Thoracic aorta (tissue), 2 donors: ENCODE data around the gene PFDN2. TPM values are rescaled to one million over a fixed set of nuclear protein-coding genes. Genes with fewer than 3 reads are reported as not detected.

Experiments
- ATAC-seq: fragments of 150-250 bp; one replicate; pipeline ENCODE4 v1.8.0; 2017; ENCODE audit warnings: low read depth; ENCODE audit not compliant: insufficient number of reproducible peaks, low FRiP score
- DNase-seq: peaks from one replicate; pipeline ENCODE4 v3.0.0-alpha.2; 2020; ENCODE audit warnings: low spot score
- H3K27ac ChIP-seq, 2 donors: fragments of 200-600 bp; sonication (generic); 1 replicate in 1 of 2; 2 replicates in 1 of 2; pipeline ENCODE4 v1.5.1; 2016; ENCODE audit warnings: mild to moderate bottlenecking in 2 of 2, moderate library complexity in 2 of 2
- H3K27me3 ChIP-seq: fragments of 200-600 bp; sonication (generic); replicated peaks from 2 replicates; pipeline ENCODE4 v1.6.0; 2016; ENCODE audit warnings: mild to moderate bottlenecking; ENCODE audit not compliant: insufficient read depth
- H3K36me3 ChIP-seq: fragments of 200-600 bp; sonication (generic); one replicate; pipeline ENCODE4 v1.5.1; 2016
- H3K4me1 ChIP-seq, 2 donors: fragments of 200-600 bp; sonication (generic); 1 replicate in 1 of 2; 2 replicates in 1 of 2; pipeline versions ENCODE4 v1.5.1 to v1.6.0; 2016; ENCODE audit warnings: low read depth in 2 of 2, mild to moderate bottlenecking in 1 of 2; ENCODE audit not compliant: control insufficient read depth in 1 of 2
- H3K4me3 ChIP-seq: fragments of 200-600 bp; sonication (generic); 2 replicates; pipeline ENCODE4 v1.5.1; 2016; ENCODE audit warnings: mild to moderate bottlenecking
- H3K9me3 ChIP-seq: fragments of 200-600 bp; sonication (generic); 2 replicates; pipeline ENCODE4 v1.5.1; 2016
- total RNA-seq, 2 donors: library from RNA; depleted of rRNA; stranded (reverse); fragments of >200 nt; gene quantifications; one replicate each; pipeline versions ENCODE4 v1.1.0 to v1.2.3, GENCODE V29; 2016
- TF ChIP-seq, protein P1 (sequence below): fragments of 200-600 bp; sonication (generic); IDR thresholded peaks from one replicate; pipeline ENCODE4 v1.5.1; 2019; ENCODE audit warnings: antibody characterized with exemption

Gene PFDN2
- total RNA-seq, 2 donors from 2014 or later: 22.7 to 92.7 TPM

DNA sequence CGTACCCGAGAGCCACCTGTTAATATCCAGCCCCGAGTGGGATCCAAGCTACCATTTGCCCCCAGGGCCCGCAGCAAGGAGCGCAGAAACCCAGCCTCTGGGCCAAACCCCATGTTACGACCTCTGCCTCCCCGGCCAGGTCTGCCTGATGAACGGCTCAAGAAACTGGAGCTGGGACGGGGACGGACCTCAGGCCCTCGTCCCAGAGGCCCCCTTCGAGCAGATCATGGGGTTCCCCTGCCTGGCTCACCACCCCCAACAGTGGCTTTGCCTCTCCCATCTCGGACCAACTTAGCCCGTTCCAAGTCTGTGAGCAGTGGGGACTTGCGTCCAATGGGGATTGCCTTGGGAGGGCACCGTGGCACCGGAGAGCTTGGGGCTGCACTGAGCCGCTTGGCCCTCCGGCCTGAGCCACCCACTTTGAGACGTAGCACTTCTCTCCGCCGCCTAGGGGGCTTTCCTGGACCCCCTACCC is 42.9 kb upstream of the PFDN2 start:
- H3K27ac ChIP-seq: no peak overlapping the region
- H3K9me3 ChIP-seq: no peaks in the 10 kb centered on the region
- no peaks in the 10 kb centered on the region for H3K27me3 ChIP-seq
- peaks cover 7% of the 10 kb centered on the region for H3K36me3 ChIP-seq
- ATAC-seq: no peak
- DNase-seq: no peak
- no peak overlapping the region for H3K4me3 ChIP-seq
- TF ChIP-seq, protein P1, sequence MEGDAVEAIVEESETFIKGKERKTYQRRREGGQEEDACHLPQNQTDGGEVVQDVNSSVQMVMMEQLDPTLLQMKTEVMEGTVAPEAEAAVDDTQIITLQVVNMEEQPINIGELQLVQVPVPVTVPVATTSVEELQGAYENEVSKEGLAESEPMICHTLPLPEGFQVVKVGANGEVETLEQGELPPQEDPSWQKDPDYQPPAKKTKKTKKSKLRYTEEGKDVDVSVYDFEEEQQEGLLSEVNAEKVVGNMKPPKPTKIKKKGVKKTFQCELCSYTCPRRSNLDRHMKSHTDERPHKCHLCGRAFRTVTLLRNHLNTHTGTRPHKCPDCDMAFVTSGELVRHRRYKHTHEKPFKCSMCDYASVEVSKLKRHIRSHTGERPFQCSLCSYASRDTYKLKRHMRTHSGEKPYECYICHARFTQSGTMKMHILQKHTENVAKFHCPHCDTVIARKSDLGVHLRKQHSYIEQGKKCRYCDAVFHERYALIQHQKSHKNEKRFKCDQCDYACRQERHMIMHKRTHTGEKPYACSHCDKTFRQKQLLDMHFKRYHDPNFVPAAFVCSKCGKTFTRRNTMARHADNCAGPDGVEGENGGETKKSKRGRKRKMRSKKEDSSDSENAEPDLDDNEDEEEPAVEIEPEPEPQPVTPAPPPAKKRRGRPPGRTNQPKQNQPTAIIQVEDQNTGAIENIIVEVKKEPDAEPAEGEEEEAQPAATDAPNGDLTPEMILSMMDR: no peak
- peaks cover 23 to 36% of the 10 kb centered on the region in 2 donors for H3K4me1 ChIP-seq

DNA sequence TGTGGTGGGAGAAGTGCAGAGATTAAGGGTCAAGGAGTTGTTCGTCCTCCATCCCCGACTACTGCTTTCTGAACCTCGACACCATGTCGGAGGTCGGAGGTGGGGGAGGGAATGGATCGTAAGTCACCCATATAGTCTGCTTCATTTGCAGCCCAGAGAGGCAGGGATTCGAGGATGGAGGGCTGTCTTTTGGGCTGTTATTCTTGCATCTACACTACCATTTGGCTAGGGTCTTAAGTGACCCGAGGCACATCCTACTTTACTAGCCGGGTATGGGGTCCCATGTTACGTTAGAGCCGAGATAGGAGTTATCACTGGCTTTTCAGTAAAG is 42.0 kb upstream of the PFDN2 start:
- peak overlapping the region; percentile 79 for H3K4me3 ChIP-seq
- H3K27ac ChIP-seq: peak overlapping the region; percentile 70 to 79
- no peak for ATAC-seq
- H3K36me3 ChIP-seq: peaks cover 7% of the 10 kb centered on the region
- H3K9me3 ChIP-seq: no peaks in the 10 kb centered on the region
- H3K4me1 ChIP-seq: peaks cover 17 to 34% of the 10 kb centered on the region in 2 donors
- no peak for DNase-seq
- TF ChIP-seq, protein P1: no peak
- no peaks in the 10 kb centered on the region for H3K27me3 ChIP-seq

DNA sequence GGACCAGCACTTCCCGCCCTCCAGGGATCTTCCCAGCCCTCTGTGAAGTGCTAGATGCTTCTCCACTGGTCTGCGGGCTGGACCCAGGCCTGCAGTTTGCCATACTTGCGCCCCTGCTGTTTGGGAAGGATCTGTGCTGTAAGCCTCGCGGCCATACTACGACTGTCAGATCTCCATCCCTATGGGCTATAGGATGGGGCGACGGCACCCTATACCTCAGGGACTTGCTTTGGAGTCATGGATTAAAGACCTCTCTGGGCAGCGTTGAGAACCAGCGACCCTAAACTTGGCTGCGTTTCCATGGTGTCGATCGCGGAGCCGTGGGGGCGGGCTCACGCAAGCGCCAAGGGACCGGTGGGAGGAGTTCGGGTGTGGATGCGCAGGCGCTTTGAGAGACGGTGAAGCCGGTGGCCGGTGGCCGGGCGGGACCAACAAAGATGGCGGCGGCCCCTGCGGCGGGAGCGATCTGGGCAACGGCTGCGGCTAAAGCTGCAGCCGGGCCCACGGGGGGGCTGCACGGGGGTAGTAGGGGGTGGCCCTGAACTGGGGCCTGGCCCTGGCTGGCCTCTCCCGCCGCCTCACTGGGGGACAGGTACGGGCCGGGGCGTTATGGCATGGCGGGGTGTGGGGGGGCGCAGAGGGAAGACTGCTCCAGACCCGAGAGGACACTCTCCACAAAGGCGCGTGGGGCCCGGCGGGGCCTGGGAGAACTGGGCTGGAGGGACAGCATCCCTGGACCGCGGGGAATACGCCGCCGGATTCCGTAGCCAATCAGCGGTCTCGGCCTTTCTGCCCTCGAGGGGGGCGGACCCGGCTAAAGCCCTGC is 41.5 kb upstream of the PFDN2 start, which contains the start of gene USP21:
Gene USP21 (plus strand): TSS at position 414 of the 826 bp plus-strand sequence. CDS start 1,141 bp downstream, outside the sequence.
- no peaks in the 10 kb centered on the region for H3K9me3 ChIP-seq
- peaks cover 21 to 39% of the 10 kb centered on the region in 2 donors for H3K4me1 ChIP-seq
- H3K27ac ChIP-seq: peak within 1 kb of the TSS; percentile 70 to 79
- ATAC-seq (peak; percentile 67), DNase-seq (peak; percentile 67)
- peaks cover 7% of the 10 kb centered on the region for H3K36me3 ChIP-seq
- H3K4me3 ChIP-seq: peak within 1 kb of the TSS; percentile 79
- TF ChIP-seq, protein P1: no peak
- no peaks in the 10 kb centered on the region for H3K27me3 ChIP-seq

DNA sequence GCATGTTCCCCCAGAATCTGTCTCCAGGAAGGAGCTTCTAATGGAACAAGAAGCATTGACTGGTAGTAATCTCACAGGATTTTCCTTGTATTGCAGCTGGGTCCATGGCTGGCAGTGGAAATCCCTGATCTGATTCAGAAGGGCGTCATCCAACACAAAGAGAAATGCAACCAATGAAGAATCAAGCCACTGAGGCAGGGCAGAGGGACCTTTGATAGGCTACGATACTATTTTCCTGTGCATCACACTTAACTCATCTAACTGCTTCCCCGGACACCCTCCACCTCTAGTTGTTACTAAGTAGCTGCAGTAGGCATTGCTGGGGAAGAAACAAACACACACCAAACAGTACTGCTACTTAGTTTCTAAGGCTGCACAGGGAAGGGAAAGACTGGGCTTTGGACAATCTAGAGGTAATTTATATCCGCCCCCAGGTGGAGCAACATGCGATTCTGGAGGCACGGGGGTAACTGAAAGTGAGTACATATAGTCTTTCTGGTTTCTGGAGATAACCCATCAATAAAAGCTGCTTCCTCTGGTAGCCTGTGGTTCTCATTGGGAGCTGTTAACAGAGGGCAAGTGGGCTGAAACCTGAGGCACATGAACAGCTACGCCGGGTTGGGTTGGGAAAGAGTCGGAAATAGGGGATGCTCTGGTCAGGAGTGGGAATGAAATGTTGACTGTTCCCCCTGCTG is 40.6 kb upstream of the PFDN2 start:
- TF ChIP-seq, protein P1: no peak
- peaks cover 21 to 39% of the 10 kb centered on the region in 2 donors for H3K4me1 ChIP-seq
- peaks cover 7% of the 10 kb centered on the region for H3K36me3 ChIP-seq
- H3K27ac ChIP-seq: peak overlapping the region; percentile 70 to 79
- peak overlapping the region; percentile 79 for H3K4me3 ChIP-seq
- no peaks in the 10 kb centered on the region for H3K27me3 ChIP-seq
- DNase-seq (no peak), ATAC-seq (no peak)
- H3K9me3 ChIP-seq: no peaks in the 10 kb centered on the region

DNA sequence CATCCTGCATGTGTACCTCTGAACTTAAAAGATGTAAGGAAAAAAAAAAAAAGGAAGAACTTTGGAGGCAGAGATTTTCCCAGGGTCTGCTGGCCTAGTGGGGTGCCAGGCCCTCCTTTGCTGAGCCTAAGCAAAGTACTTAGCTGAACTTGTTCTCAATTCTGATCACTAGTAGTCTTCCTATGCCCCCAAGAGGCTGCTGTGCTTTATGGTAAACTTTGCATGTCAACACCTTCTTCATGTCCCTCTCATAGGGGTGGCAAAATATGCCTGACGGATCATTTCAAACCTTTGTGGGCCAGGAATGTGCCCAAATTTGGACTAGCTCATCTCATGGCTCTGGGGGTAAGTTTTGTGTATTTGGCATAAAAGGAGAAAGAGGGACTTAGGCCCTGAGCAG is 40.0 kb upstream of the PFDN2 start:
- Histone ChIP-seq H3K4me3 (no peak overlapping the region), H3K9me3 (no peaks in the 10 kb centered on the region), H3K4me1 (peaks cover 21 to 39% of the 10 kb centered on the region in 2 donors), H3K27ac (no peak overlapping the region), H3K36me3 (peaks cover 7% of the 10 kb centered on the region), H3K27me3 (no peaks in the 10 kb centered on the region)
- ATAC-seq (no peak), DNase-seq (no peak)
- TF ChIP-seq, protein P1: no peak
